Measurements from ENCODE around the gene GNG14. TPM values are rescaled to one million over a fixed set of nuclear protein-coding genes. Genes with fewer than 3 reads are reported as not detected.

The GNG14 gene
- total and polyA plus RNA-seq, 2 donors (not counting 3 experiments of a cell fraction or from before 2014, with no cell fraction given) = not detected

GRCh38 chr19:12715929-12716328 lies 28.1 kb downstream of the GNG14 start:
- H3K79me2 ChIP-seq (ENCODE audit: control insufficient read depth, insufficient read depth, low read length) = peaks cover 56% of the 10 kb centered on the region
- DNase-seq (ENCODE audit: low read depth, low spot score) = no peak
- BruUV-seq (replicated peaks) = no TSS peak
- no peaks in the 10 kb centered on the region for H4K20me1 ChIP-seq (replicated peaks; ENCODE audit: control insufficient read depth, extremely low read depth, insufficient read depth, low read length)
- no peak overlapping the region for H3K9ac ChIP-seq (replicated peaks; ENCODE audit: extremely low read depth, insufficient read depth, low read length)
- H3K9me1 ChIP-seq (replicated peaks; ENCODE audit: control insufficient read depth, extremely low read depth, insufficient read depth, low read length) = no peaks in the 10 kb centered on the region
- dilution Hi-C loops (cut with MboI; ENCODE audit: extremely low pct_ligation_motif_present, low sequenced_read_pairs) = no loop called here
- no peak overlapping the region for H2AFZ ChIP-seq (ENCODE audit: low read depth, low read length)
- peaks cover 6% of the 10 kb centered on the region for H3K4me1 ChIP-seq (ENCODE audit: control insufficient read depth, extremely low read depth, insufficient read depth, low read length)
- CTCF ChIA-PET = interaction anchor here (0.6 to 3.1 kb wide), 5 partner anchors 19 to 82 kb away, joined by 3 to 28 read pairs (median 5); partner anchors contain the start of gene TRIR
- no peak for TF ChIP-seq POLR2AphosphoS5 (IDR thresholded peaks at IDR 0.05; ENCODE audit: insufficient read depth, low read depth, low read length)
- TF ChIP-seq POLR2A (IDR thresholded peaks at IDR 0.05; ENCODE audit: low read depth, low read length) = no peak
- no peak for TF ChIP-seq CTCF (IDR thresholded peaks at IDR 0.05; ENCODE audit: extremely low read depth in 1 of 2, insufficient read depth in 1 of 2, low read depth in 1 of 2, low read length in 2 of 2)
- TF ChIP-seq JUN (IDR thresholded peaks at IDR 0.05; ENCODE audit: borderline replicate concordance, insufficient read depth, insufficient read length, low read depth) = no peak
- no peak for TF ChIP-seq MYC (IDR thresholded peaks at IDR 0.05; ENCODE audit: low read depth, low read length)
- no peak for TF ChIP-seq EZH2 (IDR thresholded peaks at IDR 0.05; ENCODE audit: borderline replicate concordance, low read depth, low read length, severe bottlenecking)
- no peak for TF ChIP-seq MAX (IDR thresholded peaks at IDR 0.05; ENCODE audit: insufficient read depth, insufficient read length)
- TF ChIP-seq FOS (IDR thresholded peaks at IDR 0.05; ENCODE audit: borderline replicate concordance, insufficient read depth, low read length) = no peak
- TF ChIP-seq GATA2 (IDR thresholded peaks at IDR 0.05; ENCODE audit: insufficient read depth, insufficient read length, low read depth, low read length) = no peak
- H3K27me3 ChIP-seq (ENCODE audit: control insufficient read depth in 2 of 2, insufficient read depth in 2 of 2, low read length in 2 of 2) = no peaks in the 10 kb centered on the region
- no peak for FAIRE-seq
- no peak overlapping the region for H3K4me3 ChIP-seq (replicated peaks in 1 of 3; ENCODE audit: insufficient read depth in 1 of 3, low read depth in 1 of 3, low read length in 3 of 3)
- H3K27ac ChIP-seq (ENCODE audit: insufficient read depth, low read depth, low read length) = no peak overlapping the region
- no peaks in the 10 kb centered on the region for H3K9me3 ChIP-seq (replicated peaks; ENCODE audit: control insufficient read depth, insufficient read depth, low read length)
- H3K4me2 ChIP-seq (ENCODE audit: insufficient read depth, low read length) = no peak overlapping the region
- intact Hi-C loops (cut with micrococcal nuclease) = loop anchor here (2.0 kb wide), 1 partner anchor 81 kb away; no protein-coding TSS in a partner anchor
- peaks cover 22 to 38% of the 10 kb centered on the region in 2 experiments for H3K36me3 ChIP-seq (ENCODE audit: control insufficient read depth in 2 of 2, extremely low read depth in 1 of 2, insufficient read depth in 2 of 2, low read length in 2 of 2)
- POLR2A ChIA-PET = no interaction called here

Data from endothelial cell of umbilical vein (primary cell).